SU-DHL-6 (cell line): ENCODE data around the gene SYNDIG1.

Experiments
- EZH2phosphoT487 ChIP-seq: fragments of 200-600 bp; sonication (generic), shearing (Covaris generic); conservative IDR thresholded peaks from 2 replicates; pipeline ENCODE4 v1.6.1; 2018; ENCODE audit warnings: mild to moderate bottlenecking, antibody characterized with exemption, low read length, moderate library complexity, mixed read lengths
- TF ChIP-seq, protein P1 (sequence below): fragments of 200-600 bp; sonication (generic); IDR thresholded peaks from one replicate; pipeline ENCODE4 v1.5.1; 2017; ENCODE audit warnings: antibody characterized with exemption, mild to moderate bottlenecking, low read length, moderate library complexity; ENCODE audit not compliant: insufficient read depth, poor library complexity, severe bottlenecking

DNA sequence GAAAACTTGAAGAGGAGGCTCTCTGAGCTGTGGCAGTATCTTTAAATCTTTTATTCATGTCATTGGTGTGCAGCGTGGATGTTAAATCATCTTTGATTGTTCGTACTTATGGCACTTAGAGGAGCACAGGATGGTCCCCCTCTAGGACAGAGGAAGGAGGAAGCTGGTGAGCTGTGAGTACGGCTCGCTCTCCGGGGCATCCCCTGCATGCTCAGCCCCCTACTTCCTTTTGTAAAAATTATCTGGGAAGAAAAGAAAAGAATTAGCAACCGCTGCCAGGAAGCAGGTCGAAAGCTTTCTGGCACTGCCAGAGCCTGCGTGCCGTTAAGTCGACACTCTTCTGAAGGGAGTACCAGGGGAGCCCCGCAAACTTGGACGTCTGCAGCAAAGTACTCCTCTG lies 158.5 kb downstream of the SYNDIG1 start:
- TF ChIP-seq, protein P1, sequence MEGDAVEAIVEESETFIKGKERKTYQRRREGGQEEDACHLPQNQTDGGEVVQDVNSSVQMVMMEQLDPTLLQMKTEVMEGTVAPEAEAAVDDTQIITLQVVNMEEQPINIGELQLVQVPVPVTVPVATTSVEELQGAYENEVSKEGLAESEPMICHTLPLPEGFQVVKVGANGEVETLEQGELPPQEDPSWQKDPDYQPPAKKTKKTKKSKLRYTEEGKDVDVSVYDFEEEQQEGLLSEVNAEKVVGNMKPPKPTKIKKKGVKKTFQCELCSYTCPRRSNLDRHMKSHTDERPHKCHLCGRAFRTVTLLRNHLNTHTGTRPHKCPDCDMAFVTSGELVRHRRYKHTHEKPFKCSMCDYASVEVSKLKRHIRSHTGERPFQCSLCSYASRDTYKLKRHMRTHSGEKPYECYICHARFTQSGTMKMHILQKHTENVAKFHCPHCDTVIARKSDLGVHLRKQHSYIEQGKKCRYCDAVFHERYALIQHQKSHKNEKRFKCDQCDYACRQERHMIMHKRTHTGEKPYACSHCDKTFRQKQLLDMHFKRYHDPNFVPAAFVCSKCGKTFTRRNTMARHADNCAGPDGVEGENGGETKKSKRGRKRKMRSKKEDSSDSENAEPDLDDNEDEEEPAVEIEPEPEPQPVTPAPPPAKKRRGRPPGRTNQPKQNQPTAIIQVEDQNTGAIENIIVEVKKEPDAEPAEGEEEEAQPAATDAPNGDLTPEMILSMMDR = no peak
- no peak for TF ChIP-seq EZH2phosphoT487
